GM21786 (cell line): ENCODE results near the gene SH2D4B.
"Not testable (repeated sequence)": the region's sequence is repeated elsewhere in the genome, so short reads cannot be mapped to it uniquely, and the experiment has no call there.

Experiments
- ATAC-seq: cut with Tn5 transposase; IDR thresholded peaks from one replicate; pipeline ENCODE4 v1.9.1; 2021; ENCODE audit not compliant: unreplicated experiment

SH2D4B gene

GRCh38 chr10:80542053-80542452 lies 4.4 kb downstream of the SH2D4B start:
- ATAC-seq, result no peak

- ATAC-seq, result no peak
These were observed 5.1 kb downstream of the SH2D4B start for GRCh38 chr10:80542652-80543318.

GRCh38 chr10:80543319-80543672 lies 5.6 kb downstream of the SH2D4B start:
- ATAC-seq, result not testable (repeated sequence)

- ATAC-seq, result no peak
These were observed 6.7 kb downstream of the SH2D4B start for GRCh38 chr10:80544316-80544953.

- ATAC-seq, result no peak
These were observed 7.7 kb downstream of the SH2D4B start for GRCh38 chr10:80545258-80545881.

- no peak for ATAC-seq
These were observed 14.5 kb downstream of the SH2D4B start for GRCh38 chr10:80552151-80552646.

GRCh38 chr10:80553436-80553835 lies 15.7 kb downstream of the SH2D4B start:
- no peak for ATAC-seq

GRCh38 chr10:80554050-80554449 lies 16.3 kb downstream of the SH2D4B start:
- no peak for ATAC-seq

GRCh38 chr10:80555415-80555814 lies 17.7 kb downstream of the SH2D4B start:
- no peak for ATAC-seq

GRCh38 chr10:80561950-80562349 lies 24.2 kb downstream of the SH2D4B start:
- ATAC-seq, result no peak

- no peak for ATAC-seq
These were observed 29.6 kb downstream of the SH2D4B start for GRCh38 chr10:80567292-80567691.

- no peak for ATAC-seq
These were observed 31.6 kb downstream of the SH2D4B start for GRCh38 chr10:80569131-80569895.

GRCh38 chr10:80571352-80571751 lies 33.6 kb downstream of the SH2D4B start:
- ATAC-seq, result no peak

- no peak for ATAC-seq
These were observed 41.6 kb downstream of the SH2D4B start for GRCh38 chr10:80579181-80579763.

GRCh38 chr10:80579849-80580637 lies 42.3 kb downstream of the SH2D4B start:
- no peak for ATAC-seq

- ATAC-seq, result no peak
These were observed 43.2 kb downstream of the SH2D4B start for GRCh38 chr10:80580638-80581468.

GRCh38 chr10:80581469-80581835 lies 43.8 kb downstream of the SH2D4B start:
- no peak for ATAC-seq

GRCh38 chr10:80582286-80582960 lies 44.7 kb downstream of the SH2D4B start:
- no peak for ATAC-seq

- ATAC-seq, result no peak
These were observed 46.0 kb downstream of the SH2D4B start for GRCh38 chr10:80583685-80584084.
